Measurements from ENCODE around the gene TTC21B. TPM values are rescaled to one million over a fixed set of nuclear protein-coding genes. Genes with fewer than 3 reads are reported as not detected.
A peak's percentile ranks its signal among the peaks of the same experiment; 100 is the strongest.

The TTC21B gene
- total and polyA plus RNA-seq, 10 of the 15 experiments (the other 5 are each of a cell fraction or from before 2014, with no cell fraction given), result 2.7 to 22.4 (median 11.3) TPM

DNA sequence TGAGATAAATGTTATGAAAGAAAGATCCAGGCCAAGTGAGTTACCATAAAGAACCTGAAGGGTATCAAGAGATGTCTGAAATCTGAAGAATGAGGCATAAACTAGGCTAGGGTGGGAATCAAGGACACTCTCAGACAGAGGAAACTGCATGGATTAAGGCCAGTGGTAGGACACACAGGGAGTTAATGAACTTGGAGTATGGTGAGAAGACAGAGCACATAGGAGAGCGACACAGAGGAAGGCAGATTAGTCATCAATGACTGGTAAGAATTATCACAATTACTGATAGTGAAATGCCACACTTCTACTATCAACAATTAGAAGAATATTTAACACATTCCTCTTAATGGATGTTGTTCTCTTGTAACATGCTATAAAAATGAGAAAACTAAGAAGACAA, 76.9 kb downstream of the TTC21B start:
- no peak overlapping the region for H3K27ac ChIP-seq (ENCODE audit: control insufficient read depth, insufficient read depth)
- intact Hi-C loops (cut with micrococcal nuclease; ENCODE audit: unreplicated experiment) (loop anchor here (5.0 to 10.0 kb wide), 2 partner anchors 76 to 312 kb away; partner anchors contain the start of gene TTC21B), in situ Hi-C loops (cut with MboI) (no loop called here)
- no peak overlapping the region for H2AFZ ChIP-seq (ENCODE audit: control insufficient read depth, low read depth, low read length)
- no peaks in the 10 kb centered on the region; a peak in 1 of 4 replicates for H3K36me3 ChIP-seq (ENCODE audit: control insufficient read depth in 2 of 2, insufficient read depth in 2 of 2, low read length in 1 of 2)
- BruUV-seq (replicated peaks), result no TSS peak
- ChIA-PET POLR2A (no interaction called here), SMC1A (ENCODE audit: uncharacterized antibody, unreplicated experiment) (interaction anchor here (1.3 kb wide), 1 partner anchor 13 kb away, joined by 4 read pairs; no protein-coding TSS in a partner anchor), CTCF (interaction anchor here (1.5 kb wide), 1 partner anchor 437 kb away, joined by 3 read pairs; no protein-coding TSS in a partner anchor), RAD21 (ENCODE audit: unreplicated experiment) (interaction anchor here (1.2 kb wide), 1 partner anchor 37 kb away, joined by 3 read pairs; no protein-coding TSS in a partner anchor)
- H4K20me1 ChIP-seq (ENCODE audit: control insufficient read depth, insufficient read depth), result no peaks in the 10 kb centered on the region
- no peaks in the 10 kb centered on the region for H3K27me3 ChIP-seq (replicated peaks in 1 of 2; ENCODE audit: control insufficient read depth in 2 of 2, insufficient read depth in 2 of 2, low read length in 1 of 2)
- no peaks in the 10 kb centered on the region for H3K9me3 ChIP-seq (replicated peaks; ENCODE audit: control insufficient read depth, insufficient read depth, low read length)
- ATAC-seq, result peak; percentile 26
- WGBS (ENCODE audit: insufficient coverage, insufficient replicate concordance, low lambda C conversion rate, missing lambda C conversion rate), result 40% methylated on average over 1 of the region's 1 CpG
- no peaks in the 10 kb centered on the region for H3K79me2 ChIP-seq (ENCODE audit: control insufficient read depth, insufficient read depth, low read length)
- FAIRE-seq, result no peak
- H3K4me2 ChIP-seq (ENCODE audit: control insufficient read depth, insufficient read depth), result no peak overlapping the region
- no peak overlapping the region for H3K9ac ChIP-seq (ENCODE audit: control insufficient read depth, insufficient read depth, low read length)
- H3K4me1 ChIP-seq (ENCODE audit: control insufficient read depth, insufficient read depth, low read length), result peaks cover 7% of the 10 kb centered on the region; the same call in 1 of the 2 replicates
- no peak for DNase-seq (ENCODE audit: low read depth, low spot score)
- H3K4me3 ChIP-seq, result no peak overlapping the region
- TF ChIP-seq ZNF217 (IDR thresholded peaks at IDR 0.05), result no peak
- TF ChIP-seq, protein P1, sequence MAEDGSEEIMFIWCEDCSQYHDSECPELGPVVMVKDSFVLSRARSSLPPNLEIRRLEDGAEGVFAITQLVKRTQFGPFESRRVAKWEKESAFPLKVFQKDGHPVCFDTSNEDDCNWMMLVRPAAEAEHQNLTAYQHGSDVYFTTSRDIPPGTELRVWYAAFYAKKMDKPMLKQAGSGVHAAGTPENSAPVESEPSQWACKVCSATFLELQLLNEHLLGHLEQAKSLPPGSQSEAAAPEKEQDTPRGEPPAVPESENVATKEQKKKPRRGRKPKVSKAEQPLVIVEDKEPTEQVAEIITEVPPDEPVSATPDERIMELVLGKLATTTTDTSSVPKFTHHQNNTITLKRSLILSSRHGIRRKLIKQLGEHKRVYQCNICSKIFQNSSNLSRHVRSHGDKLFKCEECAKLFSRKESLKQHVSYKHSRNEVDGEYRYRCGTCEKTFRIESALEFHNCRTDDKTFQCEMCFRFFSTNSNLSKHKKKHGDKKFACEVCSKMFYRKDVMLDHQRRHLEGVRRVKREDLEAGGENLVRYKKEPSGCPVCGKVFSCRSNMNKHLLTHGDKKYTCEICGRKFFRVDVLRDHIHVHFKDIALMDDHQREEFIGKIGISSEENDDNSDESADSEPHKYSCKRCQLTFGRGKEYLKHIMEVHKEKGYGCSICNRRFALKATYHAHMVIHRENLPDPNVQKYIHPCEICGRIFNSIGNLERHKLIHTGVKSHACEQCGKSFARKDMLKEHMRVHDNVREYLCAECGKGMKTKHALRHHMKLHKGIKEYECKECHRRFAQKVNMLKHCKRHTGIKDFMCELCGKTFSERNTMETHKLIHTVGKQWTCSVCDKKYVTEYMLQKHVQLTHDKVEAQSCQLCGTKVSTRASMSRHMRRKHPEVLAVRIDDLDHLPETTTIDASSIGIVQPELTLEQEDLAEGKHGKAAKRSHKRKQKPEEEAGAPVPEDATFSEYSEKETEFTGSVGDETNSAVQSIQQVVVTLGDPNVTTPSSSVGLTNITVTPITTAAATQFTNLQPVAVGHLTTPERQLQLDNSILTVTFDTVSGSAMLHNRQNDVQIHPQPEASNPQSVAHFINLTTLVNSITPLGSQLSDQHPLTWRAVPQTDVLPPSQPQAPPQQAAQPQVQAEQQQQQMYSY (CRISPR knock-in tag; IDR thresholded peaks at IDR 0.05), result no peak
- TF ChIP-seq YBX1 (IDR thresholded peaks at IDR 0.05), result no peak
- TF ChIP-seq ZNF384 (IDR thresholded peaks at IDR 0.05; ENCODE audit: borderline replicate concordance, low read depth, low read length), result no peak
- no peak for TF ChIP-seq ZNF592 (IDR thresholded peaks at IDR 0.05)
- TF ChIP-seq SMAD5 (IDR thresholded peaks at IDR 0.05; ENCODE audit: low read depth), result no peak
- no peak for TF ChIP-seq MEF2A (IDR thresholded peaks at IDR 0.05; ENCODE audit: insufficient read depth, low read depth, low read length)
- TF ChIP-seq MTA2 (IDR thresholded peaks at IDR 0.05; ENCODE audit: low read depth), result no peak
- no peak for TF ChIP-seq CUX1 (IDR thresholded peaks at IDR 0.05; ENCODE audit: insufficient replicate concordance, low read depth, low read length)
- no peak for TF ChIP-seq NR2F1 (conservative IDR thresholded peaks at IDR 0.05)
- no peak for TF ChIP-seq HDGF (IDR thresholded peaks at IDR 0.05)
- no peak for TF ChIP-seq FOXM1 (IDR thresholded peaks at IDR 0.05; ENCODE audit: low read depth, low read length)

Data from GM12878 (cell line).